Uterus (tissue), 2 donors: ENCODE measurements around the gene MSH2.

Experiments used
- CTCF ChIP-seq, 4 experiments: fragments of 200-600 bp in 2 of 4; fragments of 450-650 bp in 2 of 4; sonication (generic) in 2 of 4; IDR thresholded peaks; one replicate each; pipeline ENCODE4 v1.5.1; 2016 to 2019; ENCODE audit warnings: antibody characterized with exemption in 4 of 4, mild to moderate bottlenecking in 2 of 4, moderate library complexity in 1 of 4
- POLR2A ChIP-seq, 2 donors: fragments of 450-650 bp; IDR thresholded peaks; one replicate each; pipeline ENCODE4 v1.6.1; 2016; ENCODE audit warnings: antibody characterized with exemption in 2 of 2, mild to moderate bottlenecking in 1 of 2, moderate library complexity in 1 of 2

GRCh38 chr2:47528874-47529273 lies 125.9 kb downstream of the MSH2 start:
- TF ChIP-seq CTCF (IDR thresholded peaks at IDR 0.05) = no peak
- no peak for TF ChIP-seq POLR2A (IDR thresholded peaks at IDR 0.05)
